GM12892 (cell line): ENCODE results near the gene DENND1B.

Experiments
- DNase-seq: peaks from one replicate; pipeline ENCODE4 v3.0.0; 2011; ENCODE audit not compliant: insufficient read length
- FAIRE-seq: peaks from 2 replicates; lab custom pipeline; 2011; peaks lifted over from hg19 to GRCh38; lab: Jason Lieb, UNC
- POLR2A ChIP-seq: IDR thresholded peaks from 2 replicates; pipeline ENCODE4 v1.6.1; 2011; ENCODE audit warnings: low read depth, low read length, control low read depth
- POLR2AphosphoS5 ChIP-seq: IDR thresholded peaks from 2 replicates; pipeline ENCODE4 v1.6.1; 2011; ENCODE audit warnings: low read depth, low read length, control low read depth
- TAF1 ChIP-seq: IDR thresholded peaks from 2 replicates; pipeline ENCODE4 v1.6.1; 2011; ENCODE audit warnings: low read depth, mild to moderate bottlenecking, control low read depth, low read length, borderline replicate concordance

Gene DENND1B

DNA sequence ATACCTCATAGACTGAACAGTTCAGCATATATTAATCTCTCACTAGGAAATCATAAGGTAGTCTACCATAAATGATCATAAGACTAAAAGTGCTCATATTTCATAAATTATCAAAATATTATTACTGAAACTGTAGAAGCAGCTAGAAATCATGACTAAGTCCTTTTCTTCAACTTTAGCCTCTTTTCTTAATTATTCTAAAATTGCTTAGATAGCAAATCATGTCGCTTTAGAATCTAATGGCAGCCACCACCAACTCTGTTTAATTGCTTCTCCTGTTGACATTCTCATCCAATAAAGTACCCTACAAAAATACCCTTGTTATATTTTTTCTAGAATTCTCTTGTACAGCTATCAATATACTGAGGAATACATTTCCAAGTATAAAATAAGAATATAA, 102.9 kb downstream of the DENND1B start:
- DNase-seq (no peak), FAIRE-seq (no peak)
- no peak for TF ChIP-seq TAF1
- no peak for TF ChIP-seq POLR2AphosphoS5
- no peak for TF ChIP-seq POLR2A

DNA sequence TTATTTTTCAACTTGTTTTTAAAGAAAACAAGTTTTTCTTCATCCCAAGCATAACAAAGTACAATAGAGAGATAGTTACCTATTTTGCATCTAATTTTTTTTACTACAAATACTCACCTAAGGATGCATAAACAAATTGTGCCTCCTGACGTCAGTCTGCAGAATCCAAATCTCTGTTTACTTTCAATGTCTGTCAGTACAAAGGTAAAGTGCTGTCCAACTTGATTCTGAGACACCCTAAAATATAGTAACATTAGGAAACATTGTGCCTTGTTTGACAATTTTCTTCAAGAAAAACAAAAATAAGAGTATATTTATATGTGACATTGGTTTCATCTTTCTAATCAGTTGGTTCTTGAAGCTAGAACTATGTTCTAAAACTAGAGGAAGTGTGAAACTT, 103.4 kb downstream of the DENND1B start:
- TF ChIP-seq TAF1 (no peak), POLR2AphosphoS5 (no peak), POLR2A (no peak)
- FAIRE-seq (no peak), DNase-seq (no peak)

DNA sequence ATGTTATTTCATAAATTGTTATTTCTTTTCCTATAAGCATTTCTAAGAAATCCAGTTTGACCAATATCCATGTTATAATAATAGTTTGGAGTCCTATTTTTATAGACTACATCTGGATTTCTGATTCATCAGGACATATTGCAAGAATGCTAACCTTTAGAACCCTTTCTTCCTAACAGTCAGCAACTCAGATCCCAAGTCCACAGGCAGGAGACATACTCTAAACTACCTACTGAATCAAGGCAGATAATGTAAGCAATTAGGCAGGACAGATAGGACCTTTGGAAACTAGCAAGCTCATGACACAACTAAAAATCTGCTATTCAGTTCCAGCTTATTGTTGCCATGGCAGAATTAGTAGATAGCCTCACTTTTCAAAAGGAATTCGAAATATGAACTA, 104.1 kb downstream of the DENND1B start:
- FAIRE-seq (no peak), DNase-seq (no peak)

DNA sequence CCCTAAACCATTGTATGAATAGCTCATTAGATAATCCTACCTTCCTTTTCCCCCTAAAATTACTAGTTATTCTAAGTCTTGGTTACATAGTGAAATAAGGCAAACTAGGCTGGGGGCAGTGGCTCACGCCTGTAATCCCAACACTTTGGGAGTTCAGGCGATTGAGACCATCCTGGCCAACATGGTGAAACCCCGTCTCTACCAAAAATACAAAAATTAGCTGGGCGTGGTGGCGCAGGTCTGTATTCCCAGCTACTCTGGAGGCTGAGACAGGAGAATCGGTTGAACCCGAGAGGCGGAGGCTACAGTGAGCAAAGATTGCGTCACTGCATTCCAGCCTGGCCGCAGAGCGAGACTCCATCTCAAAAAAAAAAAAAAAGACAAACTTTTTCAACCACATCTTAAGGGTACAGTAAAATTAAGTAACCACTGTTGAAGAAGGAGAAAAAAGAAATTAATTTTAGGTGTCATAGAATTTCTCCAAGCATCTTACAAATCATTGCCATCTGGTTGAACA, 108.5 kb downstream of the DENND1B start:
- DNase-seq (no peak), FAIRE-seq (no peak)
- TF ChIP-seq POLR2AphosphoS5, result no peak
- TF ChIP-seq TAF1, result no peak
- TF ChIP-seq POLR2A, result no peak

More for the DNA sequence above, 104.1 kb downstream of the DENND1B start:
- TF ChIP-seq TAF1 (no peak), POLR2A (no peak), POLR2AphosphoS5 (no peak)

DNA sequence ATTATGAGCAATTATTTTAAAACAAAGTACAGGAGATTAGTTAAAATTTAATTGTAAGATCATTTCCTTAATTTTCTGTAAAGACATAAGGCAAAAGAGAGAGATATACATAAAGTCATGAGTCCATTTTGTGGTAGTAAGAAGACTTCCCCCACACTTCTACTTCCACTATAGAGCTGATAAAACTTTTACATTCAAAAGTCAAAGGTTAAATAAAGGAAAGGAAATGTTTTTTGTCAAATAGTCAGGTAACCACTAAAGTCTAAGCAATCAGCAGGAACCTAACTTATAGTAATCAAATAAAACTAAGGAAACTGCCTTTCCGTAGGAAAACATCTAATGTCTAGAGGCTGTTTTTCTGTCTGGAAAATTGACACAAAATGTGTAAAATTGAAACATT, 110.9 kb downstream of the DENND1B start:
- TF ChIP-seq TAF1 (no peak), POLR2AphosphoS5 (no peak), POLR2A (no peak)
- no peak for DNase-seq
- no peak for FAIRE-seq

DNA sequence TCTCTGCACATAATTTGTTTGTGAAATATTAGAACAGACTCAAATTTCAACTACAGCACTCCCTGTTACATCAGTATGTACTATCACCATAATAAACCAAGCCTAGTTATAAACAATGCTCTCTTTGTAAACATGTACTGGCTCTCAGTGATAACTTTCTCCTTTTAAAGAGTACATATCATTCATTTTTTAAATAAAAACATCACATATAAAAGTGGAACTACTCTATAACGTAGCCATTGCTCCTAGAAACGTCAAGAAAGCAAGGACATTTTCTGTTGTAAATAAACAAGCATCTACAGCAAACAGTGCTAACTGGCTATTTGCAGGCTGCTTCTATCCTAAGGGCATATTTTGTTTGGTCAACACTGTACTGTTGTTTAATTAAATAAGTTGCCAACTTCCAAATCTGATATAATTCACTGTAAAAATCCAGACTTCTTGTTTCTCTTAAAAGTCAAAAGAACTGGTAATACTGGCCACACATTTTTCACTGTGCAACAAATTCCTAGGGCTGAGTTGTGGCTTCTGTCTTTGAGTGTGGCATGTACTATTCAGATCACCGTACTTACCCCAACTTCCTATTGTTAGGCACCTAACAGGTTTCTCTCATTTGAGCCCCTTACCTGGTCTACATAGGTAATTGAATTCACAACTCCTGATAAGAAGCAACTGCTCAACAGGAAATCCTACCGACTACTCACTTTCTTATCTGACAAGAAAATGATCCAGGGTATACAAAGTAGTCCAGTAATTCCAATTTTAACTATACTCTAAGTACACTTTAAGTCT, 111.9 kb downstream of the DENND1B start:
- no peak for TF ChIP-seq POLR2A
- no peak for TF ChIP-seq TAF1
- no peak for FAIRE-seq
- DNase-seq, result no peak

DNA sequence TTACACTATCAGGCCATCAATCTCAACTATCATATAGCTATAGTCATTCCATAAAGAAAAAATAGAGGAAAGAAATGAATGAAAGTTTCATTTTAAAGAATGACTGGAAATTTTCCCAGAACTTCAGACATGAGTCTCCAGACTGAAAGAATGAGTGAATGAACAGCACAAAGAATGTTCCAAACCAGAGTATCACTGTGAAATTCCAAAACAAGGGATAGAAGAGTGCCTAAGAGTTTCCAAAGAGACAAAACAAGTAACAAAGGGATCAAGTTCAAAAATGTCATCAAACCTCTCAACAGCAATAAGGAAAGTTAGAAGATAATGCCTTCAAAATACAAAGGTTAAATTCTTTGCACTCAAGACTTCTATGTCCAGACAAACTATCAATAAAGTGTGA, 114.9 kb downstream of the DENND1B start:
- TF ChIP-seq POLR2A (no peak), TAF1 (no peak), POLR2AphosphoS5 (no peak)
- no peak for FAIRE-seq
- no peak for DNase-seq

DNA sequence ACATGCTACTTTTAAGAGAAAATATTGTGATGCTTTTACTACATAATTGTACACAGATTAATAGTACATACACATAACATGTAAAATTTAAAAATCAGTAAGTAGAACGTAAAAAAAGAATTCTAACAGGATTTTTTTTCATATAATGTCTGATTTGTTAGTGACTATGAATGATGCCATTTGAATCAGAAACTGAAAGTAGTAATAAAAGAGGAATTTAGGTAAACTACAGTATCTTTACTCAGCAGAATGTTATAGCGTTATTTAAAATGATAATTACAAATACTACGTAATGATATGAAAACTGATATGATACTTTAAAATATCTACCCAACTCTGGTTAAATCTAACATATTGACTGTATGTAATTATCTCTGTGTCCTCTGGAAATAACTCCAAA, 116.1 kb downstream of the DENND1B start:
- no peak for TF ChIP-seq POLR2A
- no peak for TF ChIP-seq TAF1
- TF ChIP-seq POLR2AphosphoS5, result no peak
- DNase-seq, result no peak
- no peak for FAIRE-seq

DNA sequence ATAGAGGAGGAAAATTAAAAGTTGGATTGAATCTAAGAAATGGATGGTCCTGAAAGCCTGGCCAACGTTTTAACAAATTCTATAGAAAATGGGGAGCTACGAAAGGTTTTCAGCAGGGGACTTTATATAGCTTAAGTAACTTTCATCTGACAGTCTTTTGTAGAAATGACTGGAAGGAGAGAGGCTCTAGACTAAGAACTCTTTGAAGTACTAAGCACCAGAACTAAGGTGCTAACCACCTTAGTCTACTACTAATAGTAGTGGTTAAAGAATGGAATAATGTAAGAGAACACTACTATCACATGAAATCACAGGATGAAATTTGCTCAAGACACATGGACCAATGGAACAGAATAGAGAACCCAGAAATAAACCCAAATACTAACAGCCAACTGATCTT, 126.1 kb downstream of the DENND1B start:
- DNase-seq (no peak), FAIRE-seq (no peak)
- no peak for TF ChIP-seq POLR2AphosphoS5

DNA sequence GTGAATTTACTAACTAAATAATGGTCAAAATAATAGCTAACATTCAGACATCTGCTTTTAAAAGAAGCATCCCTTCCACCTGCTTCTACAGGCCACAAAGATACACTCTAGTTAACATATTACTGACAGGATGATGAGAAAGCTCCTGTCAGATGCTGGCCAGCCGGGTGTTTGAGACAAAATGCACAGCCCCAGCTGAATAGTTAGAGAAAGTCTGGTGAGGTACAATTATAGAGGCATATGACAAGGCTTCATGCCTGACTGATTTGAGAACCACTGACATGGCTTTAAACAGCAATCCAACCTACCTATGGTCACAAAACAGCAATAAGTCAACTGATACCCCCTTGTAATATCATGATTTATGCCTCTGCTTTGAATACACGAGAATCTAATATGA, 137.0 kb downstream of the DENND1B start:
- FAIRE-seq (no peak), DNase-seq (no peak)
- TF ChIP-seq TAF1, result no peak
- TF ChIP-seq POLR2A, result no peak
- no peak for TF ChIP-seq POLR2AphosphoS5

DNA sequence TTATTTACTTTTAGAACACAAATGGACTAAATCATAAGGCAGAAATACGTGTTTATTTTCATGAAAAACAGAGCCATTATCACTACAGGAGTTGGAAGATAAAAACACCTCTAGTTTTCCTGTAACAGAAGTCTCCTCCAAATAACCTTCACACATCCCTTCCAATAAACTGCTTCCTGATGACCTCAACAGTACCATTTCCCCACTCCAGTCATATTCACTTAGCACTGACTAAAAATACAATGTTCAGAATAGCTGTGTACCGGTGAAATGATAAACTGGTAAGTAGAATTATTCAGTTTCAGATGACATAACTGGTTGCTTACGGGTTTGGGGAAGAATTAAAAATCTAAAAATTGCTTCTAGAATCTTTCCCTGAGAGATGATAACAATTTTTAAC, 137.9 kb downstream of the DENND1B start:
- DNase-seq (no peak), FAIRE-seq (no peak)
- TF ChIP-seq TAF1, result no peak
- no peak for TF ChIP-seq POLR2AphosphoS5
- no peak for TF ChIP-seq POLR2A

DNA sequence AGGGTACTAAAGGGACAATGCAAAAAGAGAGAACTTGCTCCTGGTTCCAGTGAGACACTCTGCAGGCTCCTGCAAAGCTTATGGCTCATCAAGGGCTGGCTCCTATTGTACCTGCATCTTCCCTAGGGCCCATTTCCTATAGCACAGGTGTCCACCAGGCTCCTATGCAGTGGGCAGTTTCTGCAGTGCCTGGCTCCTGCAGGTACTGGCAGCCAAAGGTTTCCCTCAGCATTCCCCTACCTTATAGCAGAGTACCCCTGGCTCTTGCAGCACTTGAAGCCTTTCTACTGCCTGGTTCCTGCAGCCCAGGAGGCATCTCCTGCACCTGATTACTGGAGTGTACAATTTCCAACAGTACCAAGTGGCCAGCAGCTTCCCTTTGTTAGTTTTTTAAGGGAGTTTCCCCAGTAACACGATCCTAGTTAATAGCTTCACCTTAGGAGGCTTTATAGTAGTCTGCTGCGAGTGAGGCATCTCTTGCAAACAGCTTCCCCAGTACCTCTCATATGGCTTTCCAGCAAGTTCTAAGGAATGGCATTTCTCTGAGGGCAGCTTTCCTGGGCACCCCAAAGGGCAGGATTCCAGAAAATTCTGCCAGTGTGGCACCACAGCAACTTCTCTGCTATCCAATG, 141.7 kb downstream of the DENND1B start:
- TF ChIP-seq POLR2A, result no peak
- no peak for TF ChIP-seq TAF1
- TF ChIP-seq POLR2AphosphoS5, result no peak
- DNase-seq, result no peak
- FAIRE-seq, result no peak

DNA sequence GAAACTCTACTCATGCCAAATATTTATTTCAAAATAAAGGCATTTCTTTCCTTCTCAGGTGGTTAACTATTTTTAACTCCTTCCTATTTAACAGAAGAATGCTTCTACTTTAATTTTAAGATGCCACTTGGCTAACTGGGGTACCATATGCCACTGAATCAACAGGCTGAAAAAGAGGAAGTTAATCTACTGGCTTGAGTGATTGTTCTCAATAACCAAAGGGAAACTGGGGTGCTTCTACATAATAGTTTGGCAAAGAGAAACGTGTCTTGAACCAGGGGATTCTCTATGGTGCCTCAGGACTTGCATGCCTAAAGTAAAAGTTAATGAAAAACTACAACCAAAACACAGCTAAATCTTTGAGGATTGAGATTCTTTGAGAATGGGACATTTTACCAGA, 142.6 kb downstream of the DENND1B start:
- FAIRE-seq (no peak), DNase-seq (no peak)
- TF ChIP-seq TAF1 (no peak), POLR2AphosphoS5 (no peak), POLR2A (no peak)

DNA sequence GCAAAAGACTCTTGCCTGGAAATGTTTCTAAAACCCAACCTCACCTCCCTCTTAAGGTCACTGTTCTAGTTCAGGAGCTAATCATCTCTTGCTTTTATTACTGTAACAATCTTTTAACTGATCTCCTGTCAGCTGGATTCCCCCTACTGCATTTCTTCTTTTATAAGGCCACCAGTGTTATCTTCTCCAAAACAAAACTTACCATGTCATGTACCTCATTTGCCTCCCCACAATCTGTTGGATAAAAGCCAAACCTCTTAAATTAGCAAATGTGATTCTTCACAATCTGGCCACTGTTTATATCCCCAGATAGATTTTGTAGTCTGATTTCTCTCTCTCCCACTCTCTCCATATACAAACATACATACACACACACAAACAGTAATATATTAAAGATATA, 143.3 kb downstream of the DENND1B start:
- DNase-seq (no peak), FAIRE-seq (no peak)
- TF ChIP-seq TAF1 (no peak), POLR2A (no peak)
